Stimulated activated CD4-positive, alpha-beta T cell treated with anti-CD3 and anti-CD28 coated beads, Interleukin-12 subunit alpha, Interleukin-12 subunit beta, amount 100 ng/mL, for 48 hours (primary cell): ENCODE measurements around the gene CCT2.
A peak's percentile ranks its signal among the peaks of the same experiment; 100 is the strongest.

Experiments used
- DNase-seq, 3 donors: peaks; one replicate each; pipeline ENCODE4 v3.0.0-alpha.2; 2020; ENCODE audit warnings: low read depth in 2 of 3, low spot score in 1 of 3

The CCT2 gene

GRCh38 chr12:69585189-69586062 lies at the start of gene CCT2:
CCT2 (plus strand) TSS chr12:69585459; CDS start chr12:69585522, 63 bp downstream.
- peak; percentile 94 to 97 (median 94) for DNase-seq

- DNase-seq = no peak
These were observed 44.3 kb upstream of the CCT2 start for GRCh38 chr12:69540987-69541386.

GRCh38 chr12:69544087-69544486 lies 41.2 kb upstream of the CCT2 start:
- DNase-seq = no peak

GRCh38 chr12:69545081-69545480 lies 40.2 kb upstream of the CCT2 start:
- DNase-seq = no peak

- DNase-seq = no peak
These were observed 38.4 kb upstream of the CCT2 start for GRCh38 chr12:69546693-69547438.

- no peak for DNase-seq
These were observed 36.6 kb upstream of the CCT2 start for GRCh38 chr12:69548687-69549086.

GRCh38 chr12:69550569-69551350 lies 34.5 kb upstream of the CCT2 start:
- DNase-seq = no peak

GRCh38 chr12:69553628-69554248 lies 31.5 kb upstream of the CCT2 start:
- DNase-seq = no peak

- no peak for DNase-seq
These were observed 29.8 kb upstream of the CCT2 start for GRCh38 chr12:69555461-69555860.

GRCh38 chr12:69556383-69556782 lies 28.9 kb upstream of the CCT2 start:
- no peak for DNase-seq

- no peak for DNase-seq
These were observed 22.0 kb upstream of the CCT2 start for GRCh38 chr12:69563166-69563762.

GRCh38 chr12:69566603-69567002 lies 18.7 kb upstream of the CCT2 start:
- DNase-seq = no peak

GRCh38 chr12:69569236-69569635 lies 16.0 kb upstream of the CCT2 start:
- DNase-seq = no peak

GRCh38 chr12:69570000-69570516 lies 15.2 kb upstream of the CCT2 start:
- DNase-seq = no peak

- DNase-seq = peak; percentile 8 to 44 (median 21)
These were observed 14.5 kb upstream of the CCT2 start for GRCh38 chr12:69570545-69571399.

GRCh38 chr12:69575346-69575745 lies 9.9 kb upstream of the CCT2 start:
- no peak for DNase-seq

- DNase-seq = no peak
These were observed 7.0 kb upstream of the CCT2 start for GRCh38 chr12:69578283-69578682.

GRCh38 chr12:69579029-69579428 lies 6.2 kb upstream of the CCT2 start:
- DNase-seq = no peak

- DNase-seq = no peak
These were observed 5.2 kb upstream of the CCT2 start for GRCh38 chr12:69580074-69580473.
